Left renal cortex interstitium (tissue), 4 donors: Measurements from ENCODE around the gene CHMP2B. TPM values are rescaled to one million over a fixed set of nuclear protein-coding genes. Genes with fewer than 3 reads are reported as not detected.
A peak's percentile ranks its signal among the peaks of the same experiment; 100 is the strongest.

Experiments
- DNase-seq, 4 donors: peaks; one replicate each; pipeline ENCODE4 v3.0.0-alpha.2; 2013; ENCODE audit warnings: low read depth in 4 of 4, low spot score in 2 of 4, missing footprints in 1 of 4
- polyA plus RNA-seq, 4 donors: library from polyadenylated mRNA; unstranded; fragments of 120-200 nt; gene quantifications; one replicate each; pipeline ENCODE4 v1.2.1, GENCODE V29; 2013; ENCODE audit not compliant: insufficient read length in 4 of 4

Gene CHMP2B
- polyA plus RNA-seq: 10 to 100 TPM; 48.9 to 61.8 (median 52.0) TPM

GRCh38 chr3:87227104-87227834 lies at the start of gene CHMP2B:
CHMP2B (plus strand) TSS chr3:87227309; CDS start chr3:87227523, 214 bp downstream.
- peak; percentile 85 to 92 (median 89) for DNase-seq

GRCh38 chr3:87179642-87180041 lies 47.5 kb upstream of the CHMP2B start:
- DNase-seq: no peak

GRCh38 chr3:87181551-87181950 lies 45.6 kb upstream of the CHMP2B start:
- DNase-seq: no peak

- DNase-seq: no peak
Measured at GRCh38 chr3:87182023-87182422, 45.1 kb upstream of the CHMP2B start.

- DNase-seq: no peak
Measured at GRCh38 chr3:87186608-87187159, 40.4 kb upstream of the CHMP2B start.

- DNase-seq: no peak
Measured at GRCh38 chr3:87191175-87191574, 35.9 kb upstream of the CHMP2B start.

GRCh38 chr3:87191641-87192040 lies 35.5 kb upstream of the CHMP2B start:
- DNase-seq: no peak

- DNase-seq: no peak
Measured at GRCh38 chr3:87196879-87197278, 30.2 kb upstream of the CHMP2B start.

GRCh38 chr3:87197531-87197930 lies 29.6 kb upstream of the CHMP2B start:
- no peak for DNase-seq

- no peak for DNase-seq
Measured at GRCh38 chr3:87198774-87199173, 28.3 kb upstream of the CHMP2B start.

- no peak for DNase-seq
Measured at GRCh38 chr3:87199628-87200027, 27.5 kb upstream of the CHMP2B start.

- DNase-seq: no peak
Measured at GRCh38 chr3:87200060-87200647, 27.0 kb upstream of the CHMP2B start.

- DNase-seq: no peak
Measured at GRCh38 chr3:87201727-87202126, 25.4 kb upstream of the CHMP2B start.

- DNase-seq: no peak
Measured at GRCh38 chr3:87203809-87204208, 23.3 kb upstream of the CHMP2B start.

GRCh38 chr3:87206070-87206469 lies 21.0 kb upstream of the CHMP2B start:
- no peak for DNase-seq

GRCh38 chr3:87206635-87207034 lies 20.5 kb upstream of the CHMP2B start:
- DNase-seq: no peak

- no peak for DNase-seq
Measured at GRCh38 chr3:87207460-87207859, 19.6 kb upstream of the CHMP2B start.

GRCh38 chr3:87209111-87209510 lies 18.0 kb upstream of the CHMP2B start:
- DNase-seq: no peak

- no peak for DNase-seq
Measured at GRCh38 chr3:87218560-87218959, 8.5 kb upstream of the CHMP2B start.

GRCh38 chr3:87219611-87220010 lies 7.5 kb upstream of the CHMP2B start:
- DNase-seq: no peak

- no peak for DNase-seq
Measured at GRCh38 chr3:87225659-87226058, 1.4 kb upstream of the CHMP2B start.

- DNase-seq: peak in 1 of 4 donors; percentile 31
Measured at GRCh38 chr3:87227835-87228144, 681 bp downstream of the CHMP2B start.
